H9 (cell line): Measurements from ENCODE around the gene CLEC1B. TPM values are rescaled to one million over a fixed set of nuclear protein-coding genes. Genes with fewer than 3 reads are reported as not detected.
A peak's percentile ranks its signal among the peaks of the same experiment; 100 is the strongest.

Experiments used
- DNase-seq: peaks from one replicate; pipeline ENCODE4 v3.0.0-alpha.2; 2017
- H2AFZ ChIP-seq: one replicate; pipeline ENCODE4 v1.6.1; 2013; ENCODE audit warnings: mild to moderate bottlenecking, low read length, control low read depth, moderate library complexity
- H2AK5ac ChIP-seq: 2 replicates; pipeline ENCODE4 v1.6.1; 2013; ENCODE audit warnings: low read length, control low read depth, mixed read lengths; ENCODE audit not compliant: insufficient read length
- H2BK120ac ChIP-seq: one replicate; pipeline ENCODE4 v1.6.1; 2013; ENCODE audit warnings: low read depth, mild to moderate bottlenecking, low read length, control low read depth, inconsistent platforms; ENCODE audit not compliant: poor library complexity, severe bottlenecking
- H2BK12ac ChIP-seq: 2 replicates; pipeline ENCODE4 v1.6.1; 2013; ENCODE audit warnings: low read length, control low read depth, mixed read lengths, low read depth; ENCODE audit not compliant: insufficient read length
- H2BK15ac ChIP-seq: 2 replicates; pipeline ENCODE4 v1.6.1; 2013; ENCODE audit warnings: low read depth, low read length, control low read depth
- H2BK20ac ChIP-seq: one replicate; pipeline ENCODE4 v1.6.1; 2013; ENCODE audit warnings: low read depth, mild to moderate bottlenecking, low read length, control low read depth, inconsistent platforms; ENCODE audit not compliant: poor library complexity, severe bottlenecking
- H2BK5ac ChIP-seq: 2 replicates; pipeline ENCODE4 v1.6.1; 2013; ENCODE audit warnings: low read length, control low read depth, mixed read lengths; ENCODE audit not compliant: insufficient read length
- H3K14ac ChIP-seq: 2 replicates; pipeline ENCODE4 v1.6.1; 2013; ENCODE audit warnings: low read length, control low read depth; ENCODE audit not compliant: insufficient read depth
- H3K18ac ChIP-seq: 2 replicates; pipeline ENCODE4 v1.6.1; 2013; ENCODE audit warnings: low read depth, mild to moderate bottlenecking, mixed read lengths, low read length, control low read depth; ENCODE audit not compliant: insufficient read length
- H3K23ac ChIP-seq: 2 replicates; pipeline ENCODE4 v1.6.1; 2013; ENCODE audit warnings: low read length, control low read depth, mixed read lengths, low read depth; ENCODE audit not compliant: insufficient read length
- H3K23me2 ChIP-seq: 2 replicates; pipeline ENCODE4 v1.6.1; 2013; ENCODE audit warnings: low read depth, mild to moderate bottlenecking, mixed read lengths, low read length, control low read depth; ENCODE audit not compliant: insufficient read length, poor library complexity, severe bottlenecking
- H3K27ac ChIP-seq: 2 replicates; pipeline ENCODE4 v1.5.1; 2013; ENCODE audit warnings: low read length, control low read depth, mixed read lengths, low read depth; ENCODE audit not compliant: insufficient read length
- H3K27me3 ChIP-seq: 2 replicates; pipeline ENCODE4 v1.6.1; 2013; ENCODE audit warnings: low read length, control low read depth, inconsistent platforms; ENCODE audit not compliant: insufficient read depth
- H3K4ac ChIP-seq: 2 replicates; pipeline ENCODE4 v1.6.1; 2013; ENCODE audit warnings: low read depth, mild to moderate bottlenecking, control low read depth, inconsistent platforms, low read length, moderate library complexity
- H3K4me1 ChIP-seq: 2 replicates; pipeline ENCODE4 v1.6.1; 2013; ENCODE audit warnings: low read length, control low read depth, inconsistent platforms; ENCODE audit not compliant: insufficient read depth
- H3K4me2 ChIP-seq: 2 replicates; pipeline ENCODE4 v1.6.1; 2013; ENCODE audit warnings: low read length, control low read depth, mixed read lengths; ENCODE audit not compliant: insufficient read length, insufficient read depth
- H3K56ac ChIP-seq: 2 replicates; pipeline ENCODE4 v1.6.1; 2013; ENCODE audit warnings: low read depth, mild to moderate bottlenecking, mixed read lengths, low read length, control low read depth; ENCODE audit not compliant: insufficient read length
- H3K79me1 ChIP-seq: 2 replicates; pipeline ENCODE4 v1.6.1; 2013; ENCODE audit warnings: low read depth, mild to moderate bottlenecking, moderate library complexity, low read length, control low read depth, inconsistent platforms; ENCODE audit not compliant: insufficient read depth, poor library complexity, severe bottlenecking
- H3K79me2 ChIP-seq: 2 replicates; pipeline ENCODE4 v1.6.1; 2013; ENCODE audit warnings: low read length, control low read depth, inconsistent platforms; ENCODE audit not compliant: insufficient read depth
- H3K9ac ChIP-seq: 2 replicates; pipeline ENCODE4 v1.6.1; 2013; ENCODE audit warnings: low read length, control low read depth, mixed read lengths; ENCODE audit not compliant: insufficient read length; ENCODE audit errors: extremely low read depth
- H3K9me3 ChIP-seq: one replicate; pipeline ENCODE4 v1.6.1; 2013; ENCODE audit warnings: low read depth, low read length, inconsistent platforms; ENCODE audit not compliant: control insufficient read depth
- H3T11ph ChIP-seq: one replicate; pipeline ENCODE4 v1.6.1; 2013; ENCODE audit warnings: mild to moderate bottlenecking, low read length, control low read depth, inconsistent platforms
- H4K20me1 ChIP-seq: one replicate; pipeline ENCODE4 v1.6.1; 2013; ENCODE audit not compliant: control insufficient read depth, insufficient read length, insufficient read depth
- H4K5ac ChIP-seq: 2 replicates; pipeline ENCODE4 v1.6.1; 2013; ENCODE audit warnings: low read depth, mild to moderate bottlenecking, mixed read lengths, low read length, control low read depth; ENCODE audit not compliant: insufficient read length
- H4K8ac ChIP-seq: replicated peaks from 2 replicates; pipeline ENCODE4 v1.6.1; 2013; ENCODE audit warnings: low read length, control low read depth, mixed read lengths, low read depth; ENCODE audit not compliant: insufficient read length
- H4K91ac ChIP-seq: 2 replicates; pipeline ENCODE4 v1.6.1; 2013; ENCODE audit warnings: low read depth, mild to moderate bottlenecking, moderate library complexity, mixed read lengths, low read length, control low read depth; ENCODE audit not compliant: insufficient read length
- H3K27ac Mint-ChIP-seq, 3 experiments: 2 replicates in 2 of 3; 3 replicates in 1 of 3; pipeline ENCODE4 v1.8.0; 2020 to 2021; ENCODE audit warnings: mixed read lengths in 3 of 3, mild to moderate bottlenecking in 1 of 3, moderate library complexity in 1 of 3
- H3K27me3 Mint-ChIP-seq: 2 replicates; pipeline ENCODE4 v1.8.0; 2021; ENCODE audit warnings: low read depth, mild to moderate bottlenecking, moderate library complexity, mixed read lengths
- H3K36me3 Mint-ChIP-seq, 3 experiments: 2 replicates in 2 of 3; 3 replicates in 1 of 3; pipeline ENCODE4 v1.8.0; 2020 to 2021; ENCODE audit warnings: low read depth in 3 of 3, mixed read lengths in 3 of 3; ENCODE audit not compliant: insufficient read depth in 1 of 3
- H3K4me1 Mint-ChIP-seq, 2 experiments: 2 replicates each; pipeline ENCODE4 v1.8.0; 2020; ENCODE audit warnings: mixed read lengths in 2 of 2
- H3K4me3 Mint-ChIP-seq, 2 experiments: 2 replicates in 1 of 2; 3 replicates in 1 of 2; pipeline ENCODE4 v1.8.0; 2020 to 2021; ENCODE audit warnings: mild to moderate bottlenecking in 2 of 2, mixed read lengths in 2 of 2, moderate library complexity in 1 of 2
- H3K9me3 Mint-ChIP-seq, 2 experiments: 2 replicates in 1 of 2; 3 replicates in 1 of 2; pipeline ENCODE4 v1.8.0; 2020; ENCODE audit warnings: mild to moderate bottlenecking in 2 of 2, mixed read lengths in 2 of 2, moderate library complexity in 1 of 2
- CTCF ChIP-seq: fragments of 200-600 bp; sonication (generic); conservative IDR thresholded peaks from 3 replicates; pipeline ENCODE4 v1.8.0; 2021; ENCODE audit warnings: antibody characterized with exemption, mild to moderate bottlenecking
- WGBS: extraction: QIAGEN DNeasy Blood & Tissue Kit; methylation state at CpG from one replicate; pipeline ENCODE4 v1.1.7; 2013; ENCODE audit warnings: missing lambda C conversion rate, low lambda C conversion rate, mixed read lengths; ENCODE audit not compliant: insufficient read length; ENCODE audit errors: extremely low coverage; 5-methylcytosine and 5-hydroxymethylcytosine counted together
- total RNA-seq: library from RNA; stranded (reverse); gene quantifications from 2 replicates; pipeline ENCODE4 v1.2.1, GENCODE V29; 2021

CLEC1B gene
- total RNA-seq, 1 experiment from 2014 or later, result not detected

GRCh38 chr12:10033783-10034545 is 35.0 kb upstream of the CLEC1B start:
- H4K91ac ChIP-seq, result no peak overlapping the region
- DNase-seq, result no peak
- no peak overlapping the region for H3K14ac ChIP-seq
- no peak overlapping the region for H3K9ac ChIP-seq
- H2AK5ac ChIP-seq, result no peak overlapping the region
- no peak overlapping the region for H3K27ac Mint-ChIP-seq
- H3K4me1 Mint-ChIP-seq, result peaks cover 6 to 13% of the 10 kb centered on the region in 2 experiments; a peak in 3 of 4 replicates
- peak; percentile 69 for TF ChIP-seq CTCF
- no peak overlapping the region for H3T11ph ChIP-seq
- H3K36me3 Mint-ChIP-seq, result peaks cover 2 to 7% (median 2%) of the 10 kb centered on the region in 3 experiments; a peak in 3 of 7 replicates
- no peak overlapping the region for H2BK15ac ChIP-seq
- no peak overlapping the region for H2BK20ac ChIP-seq
- H3K27me3 Mint-ChIP-seq, result no peaks in the 10 kb centered on the region
- no peak overlapping the region for H3K4me3 Mint-ChIP-seq
- peaks cover 5% of the 10 kb centered on the region for H3K4me1 ChIP-seq
- no peaks in the 10 kb centered on the region for H3K27me3 ChIP-seq
- WGBS, result no CpG with 5 or more reads among the region's 1 CpG
- H3K79me1 ChIP-seq, result no peaks in the 10 kb centered on the region
- no peaks in the 10 kb centered on the region for H3K79me2 ChIP-seq
- no peak overlapping the region for H2BK120ac ChIP-seq
- no peak overlapping the region for H3K18ac ChIP-seq
- no peak overlapping the region for H2BK12ac ChIP-seq
- no peak overlapping the region for H4K5ac ChIP-seq
- H3K56ac ChIP-seq, result no peak overlapping the region
- no peak overlapping the region for H3K4me2 ChIP-seq
- no peak overlapping the region for H4K8ac ChIP-seq
- H3K27ac ChIP-seq, result no peak overlapping the region
- no peak overlapping the region for H2AFZ ChIP-seq
- peaks cover 0 to 11% of the 10 kb centered on the region in 2 experiments; a peak in 3 of 5 replicates for H3K9me3 Mint-ChIP-seq
- no peaks in the 10 kb centered on the region for H3K23me2 ChIP-seq
- H3K4ac ChIP-seq, result no peak overlapping the region
- H3K9me3 ChIP-seq, result no peaks in the 10 kb centered on the region
- no peak overlapping the region for H3K23ac ChIP-seq
- no peaks in the 10 kb centered on the region for H4K20me1 ChIP-seq
- H2BK5ac ChIP-seq, result no peak overlapping the region
